HG02870 (cell line): ENCODE results near the gene SMIM45.

ENCODE experiments used
- ATAC-seq: cut with Tn5 transposase; IDR thresholded peaks from one replicate; pipeline ENCODE4 v1.9.1; 2021; ENCODE audit warnings: mild to moderate bottlenecking, moderate library complexity; ENCODE audit not compliant: unreplicated experiment

Gene SMIM45

GRCh38 chr22:41966607-41967240 is 14.8 kb downstream of the SMIM45 start:
- no peak for ATAC-seq

DNA sequence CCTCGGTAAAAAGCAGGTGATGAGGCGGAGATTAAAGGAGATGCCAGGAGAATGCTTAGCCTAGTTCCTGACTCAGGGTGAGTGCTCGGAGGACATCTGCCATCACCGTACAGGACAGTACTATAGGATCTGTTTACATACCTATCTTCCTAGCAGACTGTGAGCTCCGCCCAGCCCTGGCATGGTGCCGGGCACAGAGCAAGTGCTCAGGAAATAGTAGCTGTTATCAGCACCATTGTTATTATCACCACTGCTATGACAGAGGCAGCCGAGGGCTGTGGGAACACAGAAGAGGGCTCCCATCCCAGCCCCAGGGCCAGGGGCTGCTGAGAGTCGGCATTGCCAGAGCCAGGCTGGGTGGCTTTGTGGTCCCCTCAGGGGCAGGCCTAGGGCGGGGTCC is 16.7 kb downstream of the SMIM45 start:
- no peak for ATAC-seq

DNA sequence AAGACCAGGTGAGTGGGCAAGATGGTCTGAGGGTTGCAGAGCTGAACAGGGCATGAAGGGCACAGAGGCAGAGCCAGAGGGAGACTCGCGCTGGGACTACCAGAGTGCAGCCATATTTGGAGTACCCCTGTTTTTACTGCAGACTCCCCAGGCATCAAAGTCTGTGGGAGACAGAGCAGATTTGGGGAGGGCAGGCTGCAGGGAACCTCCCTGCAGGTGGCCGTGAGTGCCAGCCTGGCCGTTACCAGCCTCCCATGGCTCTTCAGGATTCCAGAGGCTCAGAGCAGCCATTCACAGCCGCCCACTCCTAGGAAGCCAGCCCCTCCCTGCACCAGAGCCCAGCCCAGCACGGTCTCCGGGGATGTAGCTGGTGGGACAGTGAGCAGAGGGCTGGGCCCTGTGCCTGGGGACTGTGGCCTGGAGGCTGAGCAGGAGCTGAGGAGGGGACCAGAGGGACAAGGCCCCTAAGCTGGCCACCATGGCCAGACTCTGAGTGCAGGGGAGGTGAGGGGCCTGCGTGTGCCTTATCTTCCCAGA is 17.2 kb downstream of the SMIM45 start, which contains the start of gene SEPTIN3:
SEPTIN3 (plus strand) TSS at position 334 of the 537 bp plus-strand sequence. CDS start 2,050 bp downstream, outside the sequence.
- ATAC-seq: no peak

- no peak for ATAC-seq
Observed at GRCh38 chr22:41970601-41971000, 18.7 kb downstream of the SMIM45 start.

DNA sequence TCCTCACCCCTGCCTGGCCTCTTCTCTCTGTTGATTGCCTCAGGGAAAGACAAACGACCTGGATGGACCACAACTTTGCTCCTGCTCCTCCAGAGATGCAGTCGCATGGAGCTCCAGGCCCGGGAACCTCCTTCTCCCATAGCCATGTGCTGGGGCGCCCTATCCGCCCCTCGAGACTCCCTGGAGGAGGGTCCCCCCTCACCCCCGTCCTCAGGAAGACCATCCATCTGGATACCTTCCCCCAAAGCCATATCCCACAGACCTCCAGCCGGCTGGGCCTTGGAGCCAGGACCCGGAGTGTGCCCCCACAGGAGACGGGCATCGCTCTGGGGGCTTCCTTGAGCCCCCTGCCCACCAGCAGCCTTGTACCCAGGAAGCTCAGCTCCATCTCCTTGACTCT is 19.5 kb downstream of the SMIM45 start:
- ATAC-seq: no peak

DNA sequence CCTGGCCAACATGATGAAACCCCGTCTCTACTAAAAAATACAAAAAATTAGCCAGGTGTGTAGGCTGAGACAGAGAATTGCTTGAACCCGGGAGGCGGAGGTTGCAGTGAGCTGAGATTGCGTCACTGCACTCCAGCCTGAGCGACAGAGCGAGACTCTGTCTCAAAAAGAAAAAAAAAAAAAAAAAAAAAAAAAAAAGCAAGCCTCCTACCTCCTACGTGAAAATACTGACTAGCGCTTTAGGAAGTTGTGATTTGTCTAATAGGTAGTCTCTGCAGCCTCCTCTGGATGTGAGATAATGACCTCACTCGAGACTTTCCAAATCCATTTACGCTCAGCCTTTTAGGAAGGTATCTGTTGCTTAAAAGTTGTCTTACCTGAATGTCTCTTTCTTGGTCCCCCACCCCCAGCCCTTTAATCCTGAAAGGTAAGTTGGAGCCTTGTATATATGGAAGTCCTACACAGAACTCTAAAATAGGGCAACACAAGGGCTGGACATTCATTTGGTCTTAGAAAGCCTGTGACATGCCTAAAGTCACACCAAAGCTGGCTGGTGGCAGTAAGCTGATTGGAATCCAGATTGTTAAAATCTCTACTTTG is 22.8 kb downstream of the SMIM45 start:
- ATAC-seq: no peak

DNA sequence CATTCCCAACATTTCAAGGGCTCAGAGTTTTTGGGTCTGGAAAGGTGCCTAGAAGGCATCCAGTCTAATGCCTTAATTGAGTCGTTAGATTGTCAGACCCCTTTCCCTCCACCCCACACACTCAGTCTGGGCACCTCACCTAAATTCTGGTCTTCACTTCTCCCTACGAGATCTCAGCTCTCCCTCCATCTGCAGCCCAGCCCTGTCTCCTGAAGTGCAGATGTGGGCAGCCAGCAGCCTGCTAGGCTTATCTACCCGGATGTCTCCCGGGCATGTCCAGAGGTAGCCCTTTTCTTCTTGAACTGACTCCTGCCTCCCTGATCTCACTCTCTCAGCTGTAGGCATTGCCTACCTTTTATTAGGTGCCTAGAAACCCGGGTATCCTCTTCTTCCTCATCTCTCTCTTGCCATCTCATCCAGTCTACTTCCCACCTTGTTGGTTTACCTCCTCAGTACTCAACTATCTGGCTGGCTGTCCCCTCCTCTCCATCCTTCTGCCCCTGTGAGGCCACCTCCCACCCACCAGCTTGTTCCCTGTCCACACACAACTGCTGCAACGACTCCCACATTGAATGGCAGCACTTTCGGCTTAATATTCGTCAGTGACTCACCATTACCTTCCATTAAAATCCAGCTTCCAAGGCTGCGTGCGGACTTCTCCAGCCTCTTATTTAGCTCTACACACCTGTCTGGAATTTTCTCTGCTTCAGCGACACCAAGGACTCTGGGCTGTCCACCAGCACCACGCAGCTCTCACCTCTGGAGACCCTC is 23.5 kb downstream of the SMIM45 start:
- ATAC-seq: no peak

DNA sequence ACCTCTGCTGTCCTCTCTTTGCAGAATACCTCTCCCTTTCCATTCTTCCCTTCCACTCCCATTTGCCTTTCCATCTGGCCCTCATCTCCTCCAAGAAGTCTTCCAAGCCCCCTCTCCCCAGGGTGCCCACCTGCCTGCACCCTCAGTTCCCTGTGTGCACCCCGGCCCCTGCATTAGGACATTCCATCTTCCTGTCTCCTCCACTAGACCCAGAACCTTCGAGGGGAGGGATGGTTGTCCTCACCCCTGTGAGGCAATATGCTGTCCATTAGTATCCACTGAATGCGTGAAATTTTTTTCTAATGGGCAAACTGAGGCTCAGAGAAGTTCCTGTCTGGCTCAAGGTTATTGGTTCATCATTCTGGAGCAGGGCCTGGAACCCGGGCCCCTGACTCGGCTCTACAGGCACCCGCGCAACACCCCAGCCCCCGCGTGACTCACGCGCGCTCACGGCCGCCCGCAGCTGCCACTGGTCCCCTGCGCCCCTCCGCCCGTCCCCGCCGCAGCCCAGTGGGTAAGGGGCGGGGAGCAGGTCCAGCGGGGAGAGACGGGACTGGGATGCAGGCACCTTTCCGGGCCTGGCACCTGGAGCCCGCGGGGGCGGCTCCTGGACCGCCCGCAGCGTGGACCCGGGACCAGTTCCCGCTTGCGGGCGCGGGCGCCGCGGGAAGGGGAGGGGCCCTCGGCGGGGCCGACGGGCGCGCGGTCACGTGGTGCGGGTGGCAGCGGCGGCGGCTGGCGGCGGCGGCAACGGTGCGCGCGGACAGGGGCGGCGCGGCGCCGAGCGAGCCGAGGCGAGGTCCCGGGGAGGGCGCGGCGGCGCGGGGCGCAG is 24.3 kb downstream of the SMIM45 start:
- ATAC-seq: no peak

DNA sequence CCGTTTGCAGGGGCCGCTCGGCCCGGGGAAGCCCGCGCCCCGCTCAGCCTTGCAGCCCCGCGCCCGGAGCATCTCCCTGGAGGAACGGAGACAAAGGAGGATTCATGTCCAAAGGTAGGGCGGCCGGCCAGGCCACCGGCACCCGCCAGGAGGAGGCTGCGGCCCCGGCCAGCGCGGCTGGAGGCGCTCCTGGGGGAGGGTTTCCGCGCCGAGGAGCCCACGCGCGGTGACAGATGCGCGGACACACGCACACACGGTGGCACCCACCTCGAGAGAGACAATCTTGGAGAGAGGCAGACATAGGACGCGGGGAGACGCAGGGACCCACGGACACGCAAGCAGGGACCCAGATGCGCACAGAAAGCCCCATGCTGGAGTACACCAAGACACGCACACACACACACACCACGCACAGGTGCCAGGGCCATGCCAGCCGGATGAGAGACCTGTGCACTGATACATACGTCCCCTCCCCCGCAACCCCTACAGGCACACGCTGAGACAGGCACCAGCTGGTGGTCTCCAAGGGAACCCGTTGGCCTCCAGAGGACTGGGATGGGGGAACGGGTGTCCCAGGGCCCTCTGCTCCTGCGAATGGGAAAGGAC is 25.1 kb downstream of the SMIM45 start:
- no peak for ATAC-seq

- no peak for ATAC-seq
Observed at GRCh38 chr22:41978732-41979131, 26.8 kb downstream of the SMIM45 start.

GRCh38 chr22:41979423-41980250 is 27.7 kb downstream of the SMIM45 start:
- ATAC-seq: no peak

DNA sequence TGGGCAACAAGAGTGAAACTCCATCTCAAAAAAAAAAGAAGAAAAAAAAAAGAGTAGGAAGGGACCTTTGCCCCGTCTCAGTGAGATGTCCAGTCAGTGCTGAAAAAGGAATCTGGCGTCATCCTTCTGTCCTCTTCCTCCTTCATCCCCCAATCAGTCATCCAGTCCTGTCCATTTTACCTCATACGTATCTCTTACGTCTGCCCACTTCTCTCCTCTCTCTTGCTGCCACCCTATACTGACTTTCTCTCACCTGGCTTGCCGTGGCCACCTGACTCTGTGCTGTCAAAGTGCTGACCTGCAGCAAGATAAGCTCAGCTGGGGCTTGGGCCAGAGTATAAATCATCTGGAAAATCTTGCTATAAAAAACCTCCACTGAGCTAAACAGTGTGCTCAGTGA is 30.9 kb downstream of the SMIM45 start:
- no peak for ATAC-seq

DNA sequence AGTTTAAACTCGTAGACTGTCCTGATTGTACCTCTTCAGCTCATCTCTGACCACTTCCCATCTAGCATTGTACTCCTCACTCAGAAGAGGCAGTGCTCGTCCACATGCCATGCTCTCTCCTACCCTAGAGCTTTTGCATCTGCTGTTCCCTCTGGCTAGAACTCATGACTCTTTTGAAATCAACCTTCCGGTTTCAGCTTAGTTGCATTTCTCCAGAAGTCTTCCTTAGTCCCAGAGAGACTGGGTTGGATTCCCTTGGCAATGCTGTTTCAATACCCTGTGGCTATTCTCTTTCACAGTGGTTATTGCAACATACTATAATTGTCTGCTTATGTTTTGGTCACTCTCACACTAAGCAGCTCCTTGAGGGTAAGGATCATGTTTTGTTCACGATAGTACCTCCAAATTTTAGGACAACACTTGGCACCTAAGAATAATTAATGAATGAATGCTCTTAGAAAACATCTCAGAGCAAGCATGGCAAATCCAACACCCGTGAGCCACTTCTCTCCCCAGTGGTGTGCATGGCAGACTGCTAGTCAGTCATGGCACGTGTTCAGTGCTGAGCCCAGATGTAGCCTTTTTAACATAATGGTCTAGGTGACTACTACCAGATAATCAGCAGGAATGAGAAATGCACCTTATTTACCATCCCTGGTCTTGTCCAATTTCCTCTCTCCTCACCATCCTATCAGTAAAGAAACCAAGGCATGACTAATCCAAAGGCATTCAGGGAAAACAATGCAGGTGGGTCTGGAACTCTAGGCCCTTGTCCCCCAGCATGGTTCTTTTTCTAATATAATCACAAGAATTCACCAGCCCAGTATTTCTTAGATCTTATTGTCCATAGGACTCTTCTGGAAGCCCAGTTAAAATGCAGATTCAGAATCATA is 31.8 kb downstream of the SMIM45 start:
- no peak for ATAC-seq

- no peak for ATAC-seq
Observed at GRCh38 chr22:41987276-41987675, 35.3 kb downstream of the SMIM45 start.

DNA sequence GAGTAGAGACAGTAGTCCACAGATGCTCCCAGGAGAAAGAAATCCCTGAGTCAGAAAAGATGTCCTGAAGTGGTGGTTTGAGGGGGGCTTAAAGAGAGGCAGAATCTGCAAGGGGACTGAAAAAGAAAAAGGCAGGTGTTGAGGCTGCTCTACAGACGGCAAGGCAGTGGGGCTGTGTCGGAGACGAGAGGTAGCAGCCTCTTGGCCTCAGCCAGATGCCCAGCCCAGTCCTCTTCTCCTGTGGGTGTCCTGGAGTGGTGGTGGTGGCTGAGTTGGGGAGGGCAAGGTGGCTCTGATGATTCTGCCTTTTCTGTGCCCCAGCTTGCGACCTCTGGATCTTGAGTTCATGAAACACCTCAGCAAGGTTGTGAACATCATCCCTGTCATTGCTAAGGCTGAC is 37.3 kb downstream of the SMIM45 start:
- no peak for ATAC-seq

GRCh38 chr22:41991111-41991510 is 39.2 kb downstream of the SMIM45 start:
- no peak for ATAC-seq

- ATAC-seq: no peak
Observed at GRCh38 chr22:41992496-41992895, 40.5 kb downstream of the SMIM45 start.

GRCh38 chr22:41995211-41995610 is 43.3 kb downstream of the SMIM45 start:
- ATAC-seq: no peak

GRCh38 chr22:41996826-41997225 is 44.9 kb downstream of the SMIM45 start:
- ATAC-seq: no peak
